Lower leg skin (tissue), 3 donors: ENCODE data around the gene MIP.

Experiments
- POLR2A ChIP-seq, 2 donors: fragments of 450-650 bp; IDR thresholded peaks; one replicate each; pipeline ENCODE4 v1.6.1; 2016 to 2017; ENCODE audit warnings: antibody characterized with exemption in 2 of 2, mild to moderate bottlenecking in 1 of 2, moderate library complexity in 1 of 2
- TF ChIP-seq, protein P1 (sequence below), 3 donors: fragments of 450-650 bp; IDR thresholded peaks; one replicate each; pipeline ENCODE4 v1.5.1; 2016; ENCODE audit warnings: antibody characterized with exemption in 3 of 3, mild to moderate bottlenecking in 3 of 3, moderate library complexity in 2 of 3

DNA sequence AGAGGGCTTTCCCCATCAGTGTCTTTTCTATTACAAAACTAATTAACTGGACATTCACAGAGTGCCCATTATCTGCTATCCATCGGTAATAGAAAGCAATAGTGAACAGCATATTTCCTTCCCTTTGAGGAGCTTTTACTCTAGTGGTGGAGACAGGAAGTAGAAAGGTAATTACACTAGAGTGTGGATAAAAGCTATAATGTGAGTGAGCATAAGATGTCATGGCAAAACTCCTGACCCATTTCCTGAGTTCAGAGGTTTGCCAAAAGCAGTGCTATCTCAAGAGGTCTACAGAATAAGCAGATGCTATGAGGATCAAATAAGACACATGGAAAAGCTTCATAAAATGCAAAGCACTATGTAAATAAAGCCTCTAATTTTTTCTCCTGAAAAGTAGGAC is 29.3 kb downstream of the MIP start:
- no peak for TF ChIP-seq POLR2A (IDR thresholded peaks at IDR 0.05)
- TF ChIP-seq, protein P1, sequence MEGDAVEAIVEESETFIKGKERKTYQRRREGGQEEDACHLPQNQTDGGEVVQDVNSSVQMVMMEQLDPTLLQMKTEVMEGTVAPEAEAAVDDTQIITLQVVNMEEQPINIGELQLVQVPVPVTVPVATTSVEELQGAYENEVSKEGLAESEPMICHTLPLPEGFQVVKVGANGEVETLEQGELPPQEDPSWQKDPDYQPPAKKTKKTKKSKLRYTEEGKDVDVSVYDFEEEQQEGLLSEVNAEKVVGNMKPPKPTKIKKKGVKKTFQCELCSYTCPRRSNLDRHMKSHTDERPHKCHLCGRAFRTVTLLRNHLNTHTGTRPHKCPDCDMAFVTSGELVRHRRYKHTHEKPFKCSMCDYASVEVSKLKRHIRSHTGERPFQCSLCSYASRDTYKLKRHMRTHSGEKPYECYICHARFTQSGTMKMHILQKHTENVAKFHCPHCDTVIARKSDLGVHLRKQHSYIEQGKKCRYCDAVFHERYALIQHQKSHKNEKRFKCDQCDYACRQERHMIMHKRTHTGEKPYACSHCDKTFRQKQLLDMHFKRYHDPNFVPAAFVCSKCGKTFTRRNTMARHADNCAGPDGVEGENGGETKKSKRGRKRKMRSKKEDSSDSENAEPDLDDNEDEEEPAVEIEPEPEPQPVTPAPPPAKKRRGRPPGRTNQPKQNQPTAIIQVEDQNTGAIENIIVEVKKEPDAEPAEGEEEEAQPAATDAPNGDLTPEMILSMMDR (IDR thresholded peaks at IDR 0.05) = no peak
